HG03135 (cell line): ENCODE measurements around the gene LRRC59.

Source experiments
- ATAC-seq: cut with Tn5 transposase; IDR thresholded peaks from one replicate; pipeline ENCODE4 v1.9.1; 2021; ENCODE audit warnings: mild to moderate bottlenecking, moderate library complexity; ENCODE audit not compliant: unreplicated experiment

Gene LRRC59

DNA sequence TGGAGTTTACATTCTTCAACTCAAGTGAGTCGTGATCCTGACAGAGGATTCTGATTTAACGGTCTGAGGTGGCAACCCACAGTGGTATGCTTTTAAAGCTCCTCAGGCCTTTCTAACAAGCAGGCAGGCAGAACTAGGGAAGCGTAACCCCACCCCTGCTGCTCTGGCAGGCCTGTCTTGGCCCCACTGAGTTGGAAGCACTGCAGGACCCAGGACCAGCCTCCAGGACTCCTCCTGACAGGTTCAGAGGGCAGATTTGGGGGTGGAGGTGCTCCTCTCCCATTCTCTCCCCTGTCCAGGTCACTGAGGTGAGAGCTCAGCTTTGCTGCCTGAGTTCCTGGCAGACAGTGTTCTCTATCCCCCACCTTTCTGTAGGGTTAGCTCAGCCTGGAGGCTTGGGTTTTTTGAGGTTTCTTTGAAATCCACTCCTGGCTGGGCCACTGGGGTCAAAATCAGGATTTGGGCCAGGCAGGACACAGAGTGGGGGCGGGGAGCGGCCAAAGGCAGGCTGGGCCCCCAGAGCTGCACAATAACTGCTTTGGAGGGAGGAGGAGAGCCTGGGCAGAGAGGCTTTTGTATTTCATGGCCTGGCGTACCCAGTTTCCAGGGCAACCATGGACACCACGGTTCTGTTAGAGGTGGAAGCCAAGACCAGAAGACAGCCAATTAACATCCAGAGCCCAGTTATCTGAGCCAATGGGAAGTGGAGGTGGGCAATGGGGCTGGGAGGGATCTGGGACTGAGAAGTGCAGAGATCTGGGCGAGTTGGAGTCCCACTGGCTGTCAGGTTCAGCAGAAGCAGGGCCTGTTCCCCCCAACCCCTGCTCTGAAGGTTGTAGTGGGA is 33.9 kb downstream of the LRRC59 start:
- ATAC-seq, result no peak

DNA sequence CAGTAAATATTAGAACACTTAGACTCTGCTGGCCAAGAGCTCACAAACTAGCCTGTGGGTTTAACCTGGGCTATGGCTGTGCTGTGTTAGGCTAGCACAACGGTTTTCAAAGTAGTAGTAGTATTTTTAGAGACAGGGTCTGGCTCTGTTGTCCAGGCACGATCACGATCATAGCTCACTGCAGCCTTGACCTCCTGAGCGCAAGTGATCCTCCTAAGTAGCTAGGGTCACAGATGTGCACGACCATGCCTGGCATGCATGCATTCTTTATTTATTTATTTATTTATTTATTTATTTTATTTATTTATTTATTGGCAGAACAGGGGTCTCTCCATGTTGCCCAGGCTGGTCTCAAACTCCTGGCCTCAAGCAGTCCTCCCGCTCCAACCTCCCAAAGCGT is 34.7 kb downstream of the LRRC59 start:
- no peak for ATAC-seq

DNA sequence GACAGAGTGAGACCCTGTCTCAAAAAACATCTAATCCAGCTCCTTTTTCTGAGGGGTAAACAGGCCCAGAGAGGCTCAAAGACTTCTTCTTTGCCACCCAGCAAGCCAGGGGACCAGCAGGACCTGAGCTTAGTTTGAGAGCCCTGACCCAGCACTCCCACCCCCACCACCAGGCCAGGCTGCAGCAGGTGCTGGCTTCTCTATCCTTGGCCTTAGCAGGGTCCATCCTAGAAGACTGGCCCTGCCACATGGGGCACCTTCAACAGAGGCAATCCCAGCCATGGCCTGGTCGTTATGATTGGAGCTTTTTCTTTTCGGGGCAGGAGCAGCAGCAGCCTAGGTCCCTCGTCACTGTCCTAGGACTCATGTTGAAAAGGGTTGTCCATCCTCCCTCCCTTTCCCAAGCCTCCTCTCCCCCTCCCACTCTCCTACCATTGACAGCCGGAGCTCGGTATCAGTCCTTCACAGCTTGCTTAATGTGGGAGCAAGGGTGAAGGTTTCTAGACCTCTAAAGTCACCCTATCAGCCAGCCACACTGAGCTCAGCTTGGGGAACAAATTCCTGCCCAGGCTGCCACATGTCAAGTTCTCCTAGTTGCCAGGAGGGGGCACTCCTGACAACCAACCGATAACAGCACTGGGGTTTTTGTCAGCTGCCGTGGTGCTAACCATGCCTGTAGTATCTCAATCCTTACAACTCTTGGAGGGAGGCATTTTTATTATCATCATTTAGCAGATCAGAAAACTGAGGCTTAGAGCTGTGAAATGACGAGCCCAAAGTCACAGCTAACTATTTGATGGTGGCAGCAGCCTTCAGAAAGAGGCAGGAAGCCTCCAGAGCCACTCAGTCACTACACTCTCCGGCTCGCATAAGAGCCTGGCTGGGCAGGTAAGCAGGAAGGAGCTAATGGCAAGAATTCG is 35.5 kb downstream of the LRRC59 start:
- no peak for ATAC-seq

GRCh38 chr17:50360486-50361115 is 36.7 kb downstream of the LRRC59 start:
- ATAC-seq, result no peak

GRCh38 chr17:50359998-50360461 is 37.3 kb downstream of the LRRC59 start:
- no peak for ATAC-seq

DNA sequence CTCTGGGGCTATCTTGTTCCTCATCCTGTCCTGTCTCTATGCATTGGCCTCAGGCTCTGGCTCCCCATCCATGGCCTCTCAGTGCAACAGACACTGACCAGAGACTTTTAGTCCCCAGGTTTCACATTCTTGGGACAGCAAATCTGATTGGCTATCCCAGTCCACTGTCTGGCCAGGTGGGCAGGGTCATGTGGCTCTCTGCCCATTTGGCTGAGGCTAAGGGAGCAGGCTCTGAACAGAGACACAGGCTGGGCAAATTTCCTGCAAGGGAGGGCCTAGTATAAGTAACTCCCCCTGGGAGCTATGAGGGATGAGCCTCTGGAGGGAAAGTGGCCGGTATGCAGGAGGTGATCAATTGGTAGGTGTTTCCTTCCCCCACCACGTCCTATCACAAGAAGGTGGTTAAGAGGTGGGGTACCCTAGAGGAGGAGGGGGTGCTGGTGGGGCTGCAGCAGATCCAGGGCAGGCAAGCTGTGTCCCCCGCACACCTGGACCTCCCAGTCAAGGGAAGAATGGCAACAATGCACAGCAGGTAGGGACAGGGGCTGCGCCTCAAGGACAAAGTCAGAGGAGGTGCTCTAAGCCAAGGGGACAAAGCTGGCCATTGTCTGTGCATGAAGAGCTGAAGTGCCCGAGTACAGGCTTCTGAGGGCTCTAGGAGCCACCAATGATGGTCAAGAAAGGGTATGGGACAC is 38.2 kb downstream of the LRRC59 start:
- ATAC-seq, result no peak

DNA sequence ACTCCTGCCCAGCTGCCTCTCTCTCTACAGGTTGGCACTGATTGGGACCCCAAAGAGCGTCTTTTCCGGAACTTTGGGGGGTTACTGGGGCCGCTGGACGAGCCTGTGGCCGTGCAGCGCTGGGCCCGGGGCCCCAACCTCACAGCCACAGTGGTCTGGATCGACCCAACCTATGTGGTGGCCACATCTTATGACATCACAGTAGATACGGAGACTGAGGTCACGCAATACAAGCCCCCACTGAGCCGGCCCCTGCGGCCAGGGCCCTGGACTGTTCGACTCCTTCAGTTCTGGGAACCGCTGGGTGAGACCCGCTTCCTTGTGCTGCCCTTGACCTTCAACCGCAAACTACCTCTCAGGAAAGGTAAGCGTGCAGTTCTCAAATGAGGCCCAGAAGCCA is 39.1 kb downstream of the LRRC59 start:
- ATAC-seq, result no peak

DNA sequence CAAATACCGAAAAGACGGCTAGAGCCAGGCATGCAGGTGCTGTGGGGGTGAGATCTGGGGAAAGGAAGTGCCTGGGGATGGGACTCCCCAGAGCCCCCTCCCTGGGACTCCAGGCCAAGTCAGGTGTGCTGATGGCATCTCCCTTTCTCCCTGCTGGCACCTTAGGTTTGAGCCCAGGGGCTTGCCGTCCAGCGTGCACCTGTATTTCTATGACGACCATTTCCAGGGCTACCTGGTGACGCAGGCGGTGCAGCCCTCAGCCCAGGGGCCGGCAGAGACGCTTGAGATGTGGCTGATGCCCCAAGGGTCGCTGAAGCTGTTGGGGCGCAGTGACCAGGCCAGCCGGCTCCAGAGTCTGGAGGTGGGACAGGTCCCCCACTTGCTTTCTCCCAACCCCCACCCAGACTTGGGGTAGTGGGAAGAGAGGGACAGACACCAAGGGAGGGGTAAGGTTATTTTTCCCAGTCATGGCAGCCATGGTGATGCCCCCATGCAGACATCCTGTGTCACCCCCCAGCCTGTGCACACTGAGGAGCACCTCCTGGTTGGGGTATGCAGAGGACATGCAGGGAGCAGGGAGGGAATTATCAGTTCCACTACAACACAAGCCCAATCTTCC is 40.3 kb downstream of the LRRC59 start:
- ATAC-seq, result no peak

- ATAC-seq, result no peak
These were observed 40.9 kb downstream of the LRRC59 start for GRCh38 chr17:50356418-50356817.

- ATAC-seq, result no peak
These were observed 41.5 kb downstream of the LRRC59 start for GRCh38 chr17:50355701-50356341.

GRCh38 chr17:50355336-50355700 is 42.0 kb downstream of the LRRC59 start:
- ATAC-seq, result no peak

GRCh38 chr17:50354776-50355175 is 42.5 kb downstream of the LRRC59 start:
- ATAC-seq, result no peak

DNA sequence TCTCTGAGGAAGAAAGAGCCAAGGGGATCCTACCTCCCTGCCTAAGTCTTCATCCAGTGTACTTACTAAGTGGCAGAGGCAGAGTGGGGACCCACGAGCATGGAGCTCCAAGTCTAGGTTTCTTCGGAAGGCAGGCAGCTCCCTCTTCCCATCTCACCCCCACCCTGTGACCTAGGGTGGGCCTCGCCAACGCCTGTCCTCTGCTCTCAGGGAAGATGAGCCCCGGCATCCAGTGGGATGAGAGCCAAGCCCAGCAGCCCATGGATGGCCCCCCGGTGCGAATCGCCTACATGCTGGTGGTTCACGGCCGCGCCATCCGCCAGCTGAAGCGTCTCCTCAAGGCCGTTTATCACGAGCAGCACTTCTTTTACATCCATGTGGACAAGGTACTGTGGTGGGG is 43.1 kb downstream of the LRRC59 start:
- ATAC-seq, result no peak

GRCh38 chr17:50353600-50354195 is 43.6 kb downstream of the LRRC59 start:
- no peak for ATAC-seq

DNA sequence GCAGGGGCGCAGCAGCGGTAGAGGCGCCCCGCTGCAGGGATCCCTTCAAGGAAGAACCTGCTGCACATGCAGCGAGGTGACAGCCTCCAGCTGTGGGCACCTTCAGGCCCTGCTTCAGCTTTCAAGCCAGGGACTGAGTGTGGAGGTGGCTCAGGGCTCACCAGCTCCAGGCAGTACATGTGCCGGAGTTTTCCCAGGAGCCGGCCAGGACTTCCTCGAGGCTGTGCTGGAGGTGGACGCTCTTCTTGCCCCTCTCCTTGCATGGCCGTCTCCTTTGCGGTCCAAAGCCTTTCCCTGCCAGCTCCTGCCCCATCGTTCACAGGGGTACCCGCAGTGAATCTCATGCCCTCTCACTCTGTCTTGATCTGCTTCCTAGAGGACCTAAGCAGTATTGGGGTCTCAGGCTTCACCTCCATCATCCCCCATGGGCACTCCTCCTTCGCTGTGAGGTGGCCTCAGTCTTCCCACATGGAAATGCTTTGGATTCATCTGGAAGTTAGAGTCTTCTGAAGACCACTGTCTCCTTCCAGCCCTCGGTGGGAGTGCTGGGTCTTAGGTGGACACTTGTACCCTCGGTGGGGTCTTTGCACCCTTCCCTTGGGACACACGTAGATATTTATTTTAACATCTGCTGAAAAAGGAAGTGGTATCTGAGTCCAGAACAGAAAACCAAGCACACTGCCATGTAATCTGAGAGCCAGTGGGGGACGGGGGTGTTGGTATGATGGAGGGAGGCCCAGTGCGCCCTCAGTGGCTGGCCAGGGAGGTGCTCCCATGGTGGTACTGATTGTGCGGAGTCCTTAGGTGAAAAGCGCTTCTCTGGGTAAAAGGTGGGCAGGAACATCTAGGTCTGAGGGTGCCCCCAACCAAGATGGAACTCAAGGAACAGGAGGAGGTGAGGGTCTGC is 44.4 kb downstream of the LRRC59 start:
- no peak for ATAC-seq

- ATAC-seq, result no peak
These were observed 45.1 kb downstream of the LRRC59 start for GRCh38 chr17:50352072-50352692.

- no peak for ATAC-seq
These were observed 46.6 kb downstream of the LRRC59 start for GRCh38 chr17:50350733-50351132.

DNA sequence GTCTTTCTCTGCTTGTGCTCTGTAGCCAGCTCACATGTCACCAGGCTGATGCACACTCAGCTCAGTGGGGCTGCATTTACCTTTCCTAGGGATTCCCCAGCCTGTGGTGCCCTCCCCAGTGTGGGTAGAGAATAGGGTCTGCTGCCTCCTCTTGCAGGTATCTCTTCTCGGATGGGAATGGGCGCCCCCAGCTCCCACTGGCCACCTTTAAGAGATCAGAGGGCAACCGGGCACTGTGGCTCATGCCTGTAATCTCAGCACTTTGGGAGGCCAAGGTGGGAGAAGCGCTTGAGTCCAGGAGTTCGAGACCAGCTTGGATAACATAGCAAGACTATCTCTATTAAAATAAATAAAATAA is 48.1 kb downstream of the LRRC59 start:
- ATAC-seq, result no peak
